Measurements from ENCODE around the gene MERTK.

DNA sequence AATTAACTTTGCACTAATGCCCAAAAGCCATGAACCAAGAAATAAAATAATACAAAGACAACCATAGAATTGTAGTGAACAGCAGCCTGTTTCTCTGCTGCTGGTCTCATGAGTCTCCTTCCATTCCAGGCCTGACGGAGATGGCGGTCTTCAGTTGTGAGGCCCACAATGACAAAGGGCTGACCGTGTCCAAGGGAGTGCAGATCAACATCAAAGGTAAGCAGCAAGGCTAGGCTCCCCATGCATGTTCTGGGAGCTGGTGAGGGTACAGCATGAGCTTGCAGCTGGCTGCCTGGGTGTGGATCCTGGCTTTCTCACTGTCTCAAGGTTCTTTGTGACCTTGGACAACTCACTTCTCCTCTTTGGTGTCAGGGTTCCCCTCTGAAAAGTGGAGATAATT, 66.7 kb downstream of the MERTK start:
- no peak for TF ChIP-seq POLR2A (IDR thresholded peaks at IDR 0.05)
- TF ChIP-seq, protein P1, sequence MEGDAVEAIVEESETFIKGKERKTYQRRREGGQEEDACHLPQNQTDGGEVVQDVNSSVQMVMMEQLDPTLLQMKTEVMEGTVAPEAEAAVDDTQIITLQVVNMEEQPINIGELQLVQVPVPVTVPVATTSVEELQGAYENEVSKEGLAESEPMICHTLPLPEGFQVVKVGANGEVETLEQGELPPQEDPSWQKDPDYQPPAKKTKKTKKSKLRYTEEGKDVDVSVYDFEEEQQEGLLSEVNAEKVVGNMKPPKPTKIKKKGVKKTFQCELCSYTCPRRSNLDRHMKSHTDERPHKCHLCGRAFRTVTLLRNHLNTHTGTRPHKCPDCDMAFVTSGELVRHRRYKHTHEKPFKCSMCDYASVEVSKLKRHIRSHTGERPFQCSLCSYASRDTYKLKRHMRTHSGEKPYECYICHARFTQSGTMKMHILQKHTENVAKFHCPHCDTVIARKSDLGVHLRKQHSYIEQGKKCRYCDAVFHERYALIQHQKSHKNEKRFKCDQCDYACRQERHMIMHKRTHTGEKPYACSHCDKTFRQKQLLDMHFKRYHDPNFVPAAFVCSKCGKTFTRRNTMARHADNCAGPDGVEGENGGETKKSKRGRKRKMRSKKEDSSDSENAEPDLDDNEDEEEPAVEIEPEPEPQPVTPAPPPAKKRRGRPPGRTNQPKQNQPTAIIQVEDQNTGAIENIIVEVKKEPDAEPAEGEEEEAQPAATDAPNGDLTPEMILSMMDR (IDR thresholded peaks at IDR 0.05) = no peak
